Lung (tissue), 12 donors: ENCODE results near the gene ARHGEF2. TPM values are rescaled to one million over a fixed set of nuclear protein-coding genes. Genes with fewer than 3 reads are reported as not detected.
A peak's percentile ranks its signal among the peaks of the same experiment; 100 is the strongest.

ENCODE experiments used
- ATAC-seq: fragments of 200-7000 bp; cut with Tn5 transposase; one replicate; pipeline ENCODE4 v1.9.1; 2020; ENCODE audit warnings: moderate number of reproducible peaks; ENCODE audit not compliant: insufficient read depth, low FRiP score
- DNase-seq, 3 donors: peaks; one replicate each; pipeline ENCODE4 v3.0.0-alpha.2; 2013 to 2017
- H3K27ac ChIP-seq, 2 donors: one replicate each; pipeline ENCODE4 v1.5.1; 2013; ENCODE audit warnings: mild to moderate bottlenecking in 2 of 2, moderate library complexity in 2 of 2, control low read depth in 1 of 2, inconsistent platforms in 1 of 2, low read depth in 1 of 2, low read length in 1 of 2
- H3K27me3 ChIP-seq, 3 donors: one replicate each; pipeline ENCODE4 v1.5.1; 2013; ENCODE audit warnings: low read length in 2 of 3; ENCODE audit not compliant: control insufficient read depth in 3 of 3, insufficient read depth in 3 of 3
- H3K36me3 ChIP-seq, 4 donors: one replicate each; pipeline ENCODE4 v1.5.1; 2013; ENCODE audit warnings: low read length in 4 of 4, mild to moderate bottlenecking in 1 of 4, moderate library complexity in 1 of 4; ENCODE audit not compliant: control insufficient read depth in 4 of 4, insufficient read depth in 4 of 4
- H3K4me1 ChIP-seq, 5 donors: one replicate each; pipeline ENCODE4 v1.5.1; 2013; ENCODE audit warnings: low read length in 5 of 5, mild to moderate bottlenecking in 2 of 5, moderate library complexity in 1 of 5; ENCODE audit not compliant: control insufficient read depth in 5 of 5, insufficient read depth in 5 of 5
- H3K4me3 ChIP-seq: one replicate; pipeline ENCODE4 v1.5.1; 2013; ENCODE audit warnings: mild to moderate bottlenecking, control low read depth, moderate library complexity
- H3K9ac ChIP-seq, 2 donors: one replicate each; pipeline ENCODE4 v1.5.1; 2013; ENCODE audit warnings: low read length in 2 of 2, control low read depth in 1 of 2; ENCODE audit not compliant: insufficient read depth in 1 of 2
- H3K9me3 ChIP-seq, 4 donors: one replicate each; pipeline ENCODE4 v1.5.1; 2013; ENCODE audit warnings: low read length in 3 of 4, mild to moderate bottlenecking in 1 of 4, moderate library complexity in 1 of 4; ENCODE audit not compliant: control insufficient read depth in 4 of 4, insufficient read depth in 3 of 4
- WGBS, 2 donors: extraction: QIAGEN DNeasy Blood & Tissue Kit; methylation state at CpG; one replicate each; pipeline ENCODE4 v1.1.7; 2013; 5-methylcytosine and 5-hydroxymethylcytosine counted together
- polyA plus RNA-seq, 2 donors: library from polyadenylated mRNA; stranded (reverse); fragments of 200-250 nt; gene quantifications; one replicate each; pipeline ENCODE4 v1.2.1, GENCODE V29; 2013
- total RNA-seq, 2 donors: library from RNA; depleted of rRNA in 1 of 2; stranded (reverse); fragments of >200 nt in 1 of 2; gene quantifications; one replicate each; pipeline ENCODE4 v1.2.1, GENCODE V29; 2014 to 2021
- TF ChIP-seq, protein P1 (sequence below): IDR thresholded peaks from 2 replicates; pipeline ENCODE4 v1.5.1; 2012; ENCODE audit warnings: mild to moderate bottlenecking; ENCODE audit errors: control extremely low read depth, extremely low read depth
- donor health status: control.
- donor health status: control.
- donor health status: Bipolar disorder and iron deficiency.
- donor health status: healthy.
- donor health status: DM: yes; HTN: yes; CAD: no.

Gene ARHGEF2
- total and polyA plus RNA-seq, 4 donors: 72.0 to 289 (median 120) TPM

DNA sequence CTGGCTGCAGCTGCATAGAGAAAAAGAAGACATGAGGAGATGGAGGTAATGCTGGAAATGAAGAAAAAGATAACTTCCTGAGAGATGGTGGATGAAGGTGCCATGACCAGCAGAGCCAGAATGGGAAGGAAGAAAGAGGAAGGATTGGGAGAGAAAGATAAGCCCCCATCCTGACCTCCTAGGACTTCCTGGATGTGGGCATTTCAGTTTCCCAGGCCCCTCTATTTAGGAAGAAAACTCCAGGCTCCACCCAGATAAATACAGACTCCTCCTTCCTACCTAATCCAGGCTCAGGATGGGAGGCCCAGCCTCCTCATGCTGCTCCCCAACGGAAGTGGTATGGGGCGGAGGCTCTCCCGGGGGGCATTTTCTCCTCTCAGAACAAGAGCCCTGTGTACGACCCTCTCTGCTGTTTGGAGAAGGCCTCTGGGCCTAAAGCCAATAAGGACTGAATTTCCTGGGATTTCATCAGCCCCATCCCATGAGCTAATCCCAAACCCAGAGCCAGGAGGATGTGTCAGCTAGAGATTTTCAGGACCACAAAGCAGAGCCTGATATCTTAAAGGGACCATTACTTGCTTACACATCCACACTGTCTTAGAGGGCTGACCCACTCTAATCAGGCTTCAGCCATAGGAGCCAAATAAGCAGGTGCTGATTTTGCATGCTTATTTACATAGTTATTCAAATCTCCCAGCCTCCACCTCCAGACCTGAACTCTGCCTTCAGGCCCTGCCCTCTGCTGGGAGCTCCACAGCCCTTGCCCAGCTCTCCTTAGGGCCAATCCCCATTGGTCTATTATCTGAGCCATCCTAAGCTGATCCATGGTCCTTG is 5.1 kb upstream of the ARHGEF2 start:
- H3K36me3 ChIP-seq: peaks cover 0 to 3% (median 0%) of the 10 kb centered on the region in 4 donors
- peak overlapping the region in 1 of 2 donors; percentile 74 for H3K9ac ChIP-seq
- TF ChIP-seq, protein P1, sequence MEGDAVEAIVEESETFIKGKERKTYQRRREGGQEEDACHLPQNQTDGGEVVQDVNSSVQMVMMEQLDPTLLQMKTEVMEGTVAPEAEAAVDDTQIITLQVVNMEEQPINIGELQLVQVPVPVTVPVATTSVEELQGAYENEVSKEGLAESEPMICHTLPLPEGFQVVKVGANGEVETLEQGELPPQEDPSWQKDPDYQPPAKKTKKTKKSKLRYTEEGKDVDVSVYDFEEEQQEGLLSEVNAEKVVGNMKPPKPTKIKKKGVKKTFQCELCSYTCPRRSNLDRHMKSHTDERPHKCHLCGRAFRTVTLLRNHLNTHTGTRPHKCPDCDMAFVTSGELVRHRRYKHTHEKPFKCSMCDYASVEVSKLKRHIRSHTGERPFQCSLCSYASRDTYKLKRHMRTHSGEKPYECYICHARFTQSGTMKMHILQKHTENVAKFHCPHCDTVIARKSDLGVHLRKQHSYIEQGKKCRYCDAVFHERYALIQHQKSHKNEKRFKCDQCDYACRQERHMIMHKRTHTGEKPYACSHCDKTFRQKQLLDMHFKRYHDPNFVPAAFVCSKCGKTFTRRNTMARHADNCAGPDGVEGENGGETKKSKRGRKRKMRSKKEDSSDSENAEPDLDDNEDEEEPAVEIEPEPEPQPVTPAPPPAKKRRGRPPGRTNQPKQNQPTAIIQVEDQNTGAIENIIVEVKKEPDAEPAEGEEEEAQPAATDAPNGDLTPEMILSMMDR: no peak
- H3K27me3 ChIP-seq: no peaks in the 10 kb centered on the region
- 19 to 29% methylated on average over 4 of the region's 4 CpGs for WGBS, 2 donors
- H3K4me3 ChIP-seq: no peak overlapping the region
- peak overlapping the region; percentile 55 to 73 for H3K27ac ChIP-seq
- peak; percentile 90 to 97 (median 95) for DNase-seq
- no peaks in the 10 kb centered on the region for H3K9me3 ChIP-seq
- H3K4me1 ChIP-seq: peaks cover 11 to 54% (median 23%) of the 10 kb centered on the region in 5 donors
- peak; percentile 17 for ATAC-seq

DNA sequence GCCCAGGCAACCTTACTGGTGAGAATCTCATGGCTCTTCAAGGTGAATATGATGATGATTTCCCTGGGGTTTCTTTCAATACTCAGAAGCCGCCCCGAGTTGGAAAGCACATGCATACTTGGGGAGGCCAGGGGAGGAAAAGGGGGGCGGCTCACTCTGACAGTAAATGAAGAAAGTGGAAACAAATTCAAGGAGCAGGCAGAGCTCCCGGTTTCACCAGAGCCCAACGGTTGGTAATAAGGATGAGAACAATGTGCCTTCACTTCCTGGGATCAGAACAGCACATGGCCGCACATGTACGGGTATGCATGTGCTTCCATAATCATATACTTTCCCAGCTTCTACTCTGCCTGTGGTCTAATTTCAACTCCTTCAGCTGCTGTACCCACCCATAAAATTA is 3.8 kb upstream of the ARHGEF2 start:
- Histone ChIP-seq H3K4me3 (no peak overlapping the region), H3K9me3 (no peaks in the 10 kb centered on the region), H3K36me3 (peaks cover 0 to 3% (median 0%) of the 10 kb centered on the region in 4 donors), H3K9ac (no peak overlapping the region), H3K27me3 (no peaks in the 10 kb centered on the region), H3K27ac (peak overlapping the region; percentile 43 to 84), H3K4me1 (peaks cover 11 to 58% (median 23%) of the 10 kb centered on the region in 5 donors)
- no peak for DNase-seq
- WGBS, 2 donors: 66 to 72% methylated on average over 7 of the region's 7 CpGs
- no peak for ATAC-seq
- TF ChIP-seq, protein P1: no peak

DNA sequence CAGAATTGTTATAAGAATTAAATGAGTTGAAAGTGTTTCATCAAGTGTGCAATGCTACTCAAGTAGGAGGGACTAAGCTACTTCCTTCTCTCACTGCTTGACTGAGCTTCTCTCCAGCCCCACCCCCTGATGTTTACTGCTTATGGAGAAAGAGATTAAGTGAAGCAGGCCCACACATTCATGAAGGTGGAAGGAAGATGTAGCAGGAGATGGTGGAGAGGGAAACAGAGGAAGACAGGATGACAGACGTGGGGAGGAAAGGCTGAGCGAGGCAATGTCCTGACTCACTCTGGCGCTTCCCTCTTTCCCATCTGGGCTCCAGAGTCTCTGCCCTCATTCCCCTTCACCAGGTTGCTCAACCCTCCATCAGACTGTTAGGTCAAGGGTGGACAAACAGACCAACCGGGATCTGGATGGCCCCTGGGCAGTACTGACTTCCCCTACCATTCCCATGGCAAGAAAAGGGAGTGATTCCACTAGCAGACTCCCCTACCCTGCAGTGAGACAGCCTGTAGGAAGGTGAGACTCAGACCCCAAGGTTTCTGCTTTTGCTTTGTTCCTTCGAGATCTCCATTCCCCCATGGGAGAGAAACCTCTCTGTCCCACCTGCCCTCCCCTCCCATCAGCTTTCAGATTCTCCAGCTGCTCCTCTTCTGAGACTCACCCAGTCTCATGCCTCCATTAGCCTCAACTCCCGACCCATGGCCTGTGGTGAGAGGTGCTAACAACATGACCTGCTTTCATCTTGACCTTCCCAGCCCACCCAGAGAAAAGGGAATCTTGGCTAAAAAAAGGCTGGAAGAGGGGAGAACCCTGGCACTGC is 3.1 kb upstream of the ARHGEF2 start:
- H3K27ac ChIP-seq: peak overlapping the region; percentile 84 to 89
- 24 to 39% methylated on average over 6 of the region's 6 CpGs for WGBS, 2 donors
- H3K4me1 ChIP-seq: peaks cover 11 to 62% (median 23%) of the 10 kb centered on the region in 5 donors
- DNase-seq (peak in 1 of 3 donors; percentile 57), ATAC-seq (no peak)
- no peak overlapping the region for H3K4me3 ChIP-seq
- TF ChIP-seq, protein P1: no peak
- peaks cover 0 to 3% (median 0%) of the 10 kb centered on the region in 4 donors for H3K36me3 ChIP-seq
- no peaks in the 10 kb centered on the region for H3K9me3 ChIP-seq
- peak overlapping the region in 1 of 2 donors; percentile 2 for H3K9ac ChIP-seq
- H3K27me3 ChIP-seq: no peaks in the 10 kb centered on the region
